K562 (cell line): ENCODE measurements around the gene RFNG. TPM values are rescaled to one million over a fixed set of nuclear protein-coding genes. Genes with fewer than 3 reads are reported as not detected.

Source experiments
- CHD1 ChIP-seq: fragments of 200-600 bp; sonication (generic); IDR thresholded peaks from one replicate; pipeline ENCODE4 v1.6.1; 2012; ENCODE audit warnings: mild to moderate bottlenecking, moderate library complexity, low read length, inconsistent platforms
- HNRNPL ChIP-seq: fragments of 200-400 bp; formaldehyde crosslinking; IDR thresholded peaks from 2 replicates; pipeline ENCODE4 v1.6.1; 2017; ENCODE audit warnings: low read depth, mild to moderate bottlenecking, low read length
- KAT2B ChIP-seq: IDR thresholded peaks from one replicate; pipeline ENCODE4 v1.6.1; 2012; ENCODE audit warnings: low read depth, mild to moderate bottlenecking, control low read depth, inconsistent platforms, low read length, moderate library complexity
- KDM5B ChIP-seq: fragments of 200-600 bp; sonication (generic); IDR thresholded peaks from 2 replicates; pipeline ENCODE4 v1.6.1; 2012; ENCODE audit warnings: low read depth, mild to moderate bottlenecking, moderate library complexity, low read length, control low read depth, inconsistent platforms; ENCODE audit not compliant: insufficient replicate concordance
- POLR2AphosphoS5 ChIP-seq: IDR thresholded peaks from 2 replicates; pipeline ENCODE4 v1.6.1; 2011; ENCODE audit warnings: mild to moderate bottlenecking, low read depth, low read length, moderate library complexity; ENCODE audit not compliant: control insufficient read depth, insufficient read depth
- POLR2G ChIP-seq: fragments of 200-400 bp; formaldehyde crosslinking; IDR thresholded peaks from 2 replicates; pipeline ENCODE4 v1.6.1; 2017; ENCODE audit warnings: low read depth, mild to moderate bottlenecking, antibody characterized with exemption, low read length, moderate library complexity
- RBFOX2 ChIP-seq: fragments of 200-400 bp; formaldehyde crosslinking; IDR thresholded peaks from 2 replicates; pipeline ENCODE4 v1.6.1; 2017; ENCODE audit warnings: low read depth, mild to moderate bottlenecking, low read length, moderate library complexity
- SIN3A ChIP-seq, 2 experiments: fragments of 150-350 bp in 1 of 2; IDR thresholded peaks; 2 replicates each; pipeline ENCODE4 v1.6.1; 2011 to 2016; ENCODE audit warnings: borderline replicate concordance in 2 of 2, low read depth in 2 of 2, low read length in 2 of 2, mild to moderate bottlenecking in 2 of 2, moderate library complexity in 2 of 2; ENCODE audit not compliant: control insufficient read depth in 1 of 2
- SP1 ChIP-seq: sonication (generic); formaldehyde crosslinking; IDR thresholded peaks from 2 replicates; pipeline ENCODE4 v1.8.1; 2022; ENCODE audit warnings: mild to moderate bottlenecking, missing genetic modification reagents
- STAG1 ChIP-seq: sonication (generic); formaldehyde crosslinking; IDR thresholded peaks from 2 replicates; pipeline ENCODE4 v1.5.0; 2020; ENCODE audit warnings: missing genetic modification reagents, borderline replicate concordance
- STAT5A ChIP-seq: IDR thresholded peaks from 2 replicates; pipeline ENCODE4 v1.6.1; 2012; ENCODE audit warnings: low read length, inconsistent platforms, borderline replicate concordance
- TAF15 ChIP-seq: fragments of 200-400 bp; formaldehyde crosslinking; IDR thresholded peaks from 2 replicates; pipeline ENCODE4 v1.6.1; 2017; ENCODE audit warnings: mild to moderate bottlenecking, low read depth, low read length, moderate library complexity
- ZKSCAN1 ChIP-seq: fragments of 150-350 bp; IDR thresholded peaks from 2 replicates; pipeline ENCODE4 v1.6.1; 2016; ENCODE audit warnings: low read depth, low read length
- polyA plus RNA-seq, 8 experiments: library from polyadenylated mRNA; depleted of rRNA in 4 of 8; stranded (reverse) in 5 of 8; unstranded in 3 of 8; fragments of >200 nt; fragmentation: Nextera tagmentation in 2 of 8; fragmentation: Illumina TruSeq in 1 of 8; extraction: Ambion mirVana in 2 of 8; extraction: Trizol in 1 of 8; gene quantifications; 2 replicates each; pipeline versions ENCODE4 v1.2.1 to v1.2.3, GENCODE V29; 2011 to 2014; ENCODE audit warnings: inconsistent platforms in 1 of 8, missing spikeins in 1 of 8
- total RNA-seq, 7 experiments: library from RNA; depleted of rRNA in 6 of 7; stranded (reverse); fragments of >200 nt in 6 of 7; fragmentation: Illumina TruSeq in 2 of 7; extraction: Trizol in 2 of 7; gene quantifications; 2 replicates each; pipeline versions ENCODE4 v1.2.1 to v1.2.3, GENCODE V29; 2011 to 2021; ENCODE audit warnings: low replicate concordance in 1 of 7
- TF ChIP-seq, protein P1 (sequence below): sonication (generic); formaldehyde crosslinking; IDR thresholded peaks from 2 replicates; pipeline ENCODE4 v1.8.1; 2022; ENCODE audit warnings: missing genetic modification reagents

The RFNG gene
- total and polyA plus RNA-seq, 9 of the 15 experiments (the other 6 are each of a cell fraction or from before 2014, with no cell fraction given): 0.32 to 32.8 (median 9.5) TPM

DNA sequence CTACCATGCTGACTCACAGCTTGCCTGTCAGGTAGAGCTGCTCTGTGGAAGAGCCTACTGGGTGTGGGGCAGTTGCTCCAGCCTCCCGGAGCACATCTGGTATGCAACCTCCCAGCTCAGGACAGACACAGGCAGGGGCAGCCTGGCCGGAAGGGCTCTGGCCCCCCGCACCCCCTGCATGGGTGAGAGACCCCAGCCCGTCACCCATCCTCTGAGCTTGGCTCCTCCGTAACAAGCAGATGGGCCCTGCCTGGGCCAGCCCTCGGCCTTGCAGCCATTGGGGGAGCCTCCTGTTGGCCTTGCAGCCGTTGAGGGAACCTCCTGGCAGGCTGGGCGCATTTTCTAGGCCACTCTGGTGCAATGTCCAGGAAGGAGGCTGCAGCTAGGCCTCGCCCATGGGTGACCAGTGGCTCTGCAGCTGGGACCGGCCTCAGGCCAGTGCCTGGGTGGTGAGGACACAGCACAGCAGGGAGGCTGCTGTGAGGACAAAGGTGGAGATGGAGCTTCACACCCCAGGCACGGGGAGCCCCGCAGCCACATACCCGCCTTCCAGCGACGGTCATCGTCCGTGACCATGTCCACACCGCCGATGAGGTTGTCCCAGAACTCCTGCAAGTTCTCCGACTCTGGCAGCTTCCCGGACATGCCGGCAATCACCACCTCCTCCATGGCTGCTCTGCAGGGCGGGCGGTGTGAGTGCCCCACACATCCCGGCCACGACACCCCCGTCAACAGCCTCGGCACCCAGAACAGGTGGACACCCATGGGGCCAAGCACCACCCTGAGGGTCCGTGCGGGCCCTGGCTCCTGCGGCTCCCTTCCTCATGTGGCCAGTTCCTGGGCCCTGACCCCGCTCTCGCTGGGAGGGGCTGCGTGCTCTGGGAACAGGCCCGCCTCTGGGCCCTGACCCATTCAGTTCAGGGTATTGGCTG is 44.4 kb upstream of the RFNG start (continued):
- no peak for TF ChIP-seq STAT5A
- peak; percentile 68 for TF ChIP-seq POLR2G
- TF ChIP-seq SP1 (CRISPR knock-in tag): peak; percentile 63; the same call in 1 of the 2 replicates
- peak; percentile 61; the same call in 1 of the 2 replicates for TF ChIP-seq ZKSCAN1
- TF ChIP-seq POLR2AphosphoS5: peak; percentile 12
- no peak for TF ChIP-seq KAT2B
- TF ChIP-seq STAG1 (CRISPR knock-in tag): no peak
- no peak for TF ChIP-seq KDM5B
- TF ChIP-seq HNRNPL: 0 out of 2 replicates have a peak, but pooled peaks have one; percentile 50
- peak; percentile 48 for TF ChIP-seq RBFOX2
- TF ChIP-seq, protein P1, sequence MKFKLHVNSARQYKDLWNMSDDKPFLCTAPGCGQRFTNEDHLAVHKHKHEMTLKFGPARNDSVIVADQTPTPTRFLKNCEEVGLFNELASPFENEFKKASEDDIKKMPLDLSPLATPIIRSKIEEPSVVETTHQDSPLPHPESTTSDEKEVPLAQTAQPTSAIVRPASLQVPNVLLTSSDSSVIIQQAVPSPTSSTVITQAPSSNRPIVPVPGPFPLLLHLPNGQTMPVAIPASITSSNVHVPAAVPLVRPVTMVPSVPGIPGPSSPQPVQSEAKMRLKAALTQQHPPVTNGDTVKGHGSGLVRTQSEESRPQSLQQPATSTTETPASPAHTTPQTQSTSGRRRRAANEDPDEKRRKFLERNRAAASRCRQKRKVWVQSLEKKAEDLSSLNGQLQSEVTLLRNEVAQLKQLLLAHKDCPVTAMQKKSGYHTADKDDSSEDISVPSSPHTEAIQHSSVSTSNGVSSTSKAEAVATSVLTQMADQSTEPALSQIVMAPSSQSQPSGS (CRISPR knock-in tag): peak; percentile 32; the same call in 1 of the 2 replicates
- TF ChIP-seq SIN3A (IDR thresholded peaks at IDR 0.05; ENCODE audit: borderline replicate concordance in 2 of 2, control insufficient read depth in 1 of 2, low read depth in 2 of 2, low read length in 2 of 2): 0 out of 4 replicates have a peak, but pooled peaks of 1 of the 2 experiments have one; percentile 10
- peak; percentile 69 for TF ChIP-seq CHD1
- 0 out of 2 replicates have a peak, but pooled peaks have one; percentile 25 for TF ChIP-seq TAF15
